WERI-Rb-1 (cell line): ENCODE measurements around the gene TMEM63A.
A peak's percentile ranks its signal among the peaks of the same experiment; 100 is the strongest.
"Not testable (repeated sequence)": the region's sequence is repeated elsewhere in the genome, so short reads cannot be mapped to it uniquely, and the experiment has no call there.

Source experiments
- DNase-seq: peaks from one replicate; pipeline ENCODE4 v3.0.0-alpha.2; 2020
- H3K27ac ChIP-seq: fragments of 250-450 bp; sonication (Bioruptor Pico); 2 replicates; pipeline ENCODE4 v1.5.1; 2020; ENCODE audit warnings: mild to moderate bottlenecking, moderate library complexity
- H3K27me3 ChIP-seq: fragments of 250-450 bp; sonication (Bioruptor Pico); 2 replicates; pipeline ENCODE4 v1.5.1; 2021; ENCODE audit warnings: mild to moderate bottlenecking, low read depth, moderate library complexity; ENCODE audit not compliant: insufficient read depth, severe bottlenecking
- H3K36me3 ChIP-seq: fragments of 250-450 bp; sonication (Bioruptor Pico); 2 replicates; pipeline ENCODE4 v1.5.1; 2020; ENCODE audit warnings: mild to moderate bottlenecking, moderate library complexity
- H3K4me3 ChIP-seq: 2 replicates; pipeline ENCODE4 v1.5.1; 2011; ENCODE audit warnings: low read depth, mild to moderate bottlenecking, control low read depth, low read length
- H3K9me3 ChIP-seq: fragments of 250-450 bp; sonication (Bioruptor Pico); 2 replicates; pipeline ENCODE4 v1.5.1; 2021; ENCODE audit warnings: mild to moderate bottlenecking, moderate library complexity; ENCODE audit not compliant: severe bottlenecking
- CTCF ChIP-seq: IDR thresholded peaks from 2 replicates; pipeline ENCODE4 v1.5.1; 2011; ENCODE audit warnings: low read depth, mild to moderate bottlenecking, control low read depth, inconsistent platforms, low read length

TMEM63A gene

GRCh38 chr1:225809842-225810578, 72.2 kb downstream of the TMEM63A start, which contains the start of gene EPHX1:
EPHX1 (plus strand) TSS chr1:225810124; CDS start chr1:225828730, 18,606 bp downstream.
- H3K27me3 ChIP-seq: no peaks in the 10 kb centered on the region
- H3K9me3 ChIP-seq: no peaks in the 10 kb centered on the region
- no peak within 1 kb of the TSS for H3K27ac ChIP-seq
- DNase-seq: peak; percentile 76
- H3K36me3 ChIP-seq: no peaks in the 10 kb centered on the region
- TF ChIP-seq CTCF: 0 out of 2 replicates have a peak, but pooled peaks have one; percentile 6
- H3K4me3 ChIP-seq: peak within 1 kb of the TSS; percentile 42

DNA sequence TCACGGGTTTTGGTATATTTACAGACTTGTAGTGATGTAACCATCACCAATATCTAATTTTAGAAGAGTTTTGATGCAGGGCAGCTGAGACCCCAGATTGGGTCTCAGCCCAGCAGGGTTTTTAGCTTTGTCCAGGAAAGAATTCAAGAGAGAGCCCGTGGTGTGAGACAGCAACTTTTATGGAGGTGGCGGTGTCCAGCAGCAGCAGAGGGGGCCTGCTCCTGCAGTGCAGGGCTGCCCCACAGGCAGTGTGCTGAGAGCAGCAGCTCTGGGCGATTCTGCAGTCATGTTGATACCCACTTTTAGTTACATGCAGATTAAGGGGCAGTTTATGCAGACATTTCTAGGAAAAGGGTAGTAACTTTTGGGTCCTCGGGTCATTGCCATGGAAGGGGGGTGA, 74.0 kb downstream of the TMEM63A start:
- H3K27me3 ChIP-seq: no peaks in the 10 kb centered on the region
- no peak for DNase-seq
- no peak overlapping the region for H3K4me3 ChIP-seq
- no peaks in the 10 kb centered on the region for H3K9me3 ChIP-seq
- no peak overlapping the region for H3K27ac ChIP-seq
- H3K36me3 ChIP-seq: no peaks in the 10 kb centered on the region
- no peak for TF ChIP-seq CTCF

DNA sequence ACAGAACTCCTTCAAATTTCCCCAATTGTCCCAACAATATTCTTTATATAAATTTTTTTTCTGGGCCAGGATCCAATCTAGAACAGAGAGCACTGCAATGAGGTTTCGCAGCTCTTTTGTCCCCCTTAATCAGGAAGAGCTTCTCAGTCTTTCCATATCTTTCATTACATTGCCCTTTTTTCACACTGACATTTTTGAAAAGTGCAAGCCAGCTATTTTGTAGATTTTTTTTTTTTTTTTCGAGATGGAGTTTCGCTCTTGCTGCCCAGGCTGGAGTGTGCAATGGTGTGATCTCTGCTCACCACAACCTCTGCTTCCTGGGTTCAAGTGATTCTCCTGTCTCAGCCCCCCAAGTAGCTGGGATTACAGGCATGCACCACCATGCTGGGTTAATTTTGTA, 75.4 kb downstream of the TMEM63A start:
- not testable (repeated sequence) for H3K9me3 ChIP-seq, DNase-seq, H3K27ac ChIP-seq, H3K4me3 ChIP-seq, H3K36me3 ChIP-seq, H3K27me3 ChIP-seq

DNA sequence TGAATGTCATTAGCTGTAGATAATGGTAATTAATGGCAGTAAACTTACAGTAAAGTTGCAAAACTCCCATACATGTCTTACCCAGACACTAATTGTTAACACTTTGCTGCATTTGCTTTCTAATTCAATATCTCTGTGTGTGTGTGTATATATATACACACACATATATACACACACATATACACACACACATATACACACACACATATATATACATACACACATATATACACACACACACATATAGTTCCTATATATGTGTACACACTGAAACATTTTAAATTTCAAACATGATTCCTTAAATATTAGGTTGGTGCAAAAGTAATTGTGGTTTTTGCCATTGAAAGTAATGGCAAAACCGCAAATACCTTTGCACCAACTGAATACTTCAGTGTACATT, 75.9 kb downstream of the TMEM63A start:
- no peak for DNase-seq
- Histone ChIP-seq H3K27ac (no peak overlapping the region), H3K4me3 (no peak overlapping the region), H3K27me3 (no peaks in the 10 kb centered on the region), H3K36me3 (no peaks in the 10 kb centered on the region), H3K9me3 (no peaks in the 10 kb centered on the region)
- TF ChIP-seq CTCF: no peak

GRCh38 chr1:225801146-225801545, 81.0 kb downstream of the TMEM63A start:
- not testable (repeated sequence) for H3K27me3 ChIP-seq, H3K4me3 ChIP-seq, H3K9me3 ChIP-seq, H3K36me3 ChIP-seq, DNase-seq, H3K27ac ChIP-seq

- not testable (repeated sequence) for H3K4me3 ChIP-seq, H3K36me3 ChIP-seq, H3K27ac ChIP-seq, DNase-seq, H3K27me3 ChIP-seq, H3K9me3 ChIP-seq
Observed at GRCh38 chr1:225796097-225796496, 86.1 kb downstream of the TMEM63A start.
